PC-9 (cell line): Measurements from ENCODE around the gene PJA1. TPM values are rescaled to one million over a fixed set of nuclear protein-coding genes. Genes with fewer than 3 reads are reported as not detected.

Experiments used
- BruUV-seq: library from RNA; stranded (reverse); fragments of 400-500 nt; replicated peaks from 2 replicates; lab custom pipeline; 2021; lab: Mats Ljungman, UMichigan
- CTCF ChIA-PET: fragments of 300-600 bp; sonication (Branson Sonifier 250); formaldehyde crosslinking; loops from one replicate; lab custom pipeline; 2022; ENCODE audit warnings: antibody characterized with exemption; lab: Charles Lee
- POLR2A ChIA-PET: fragments of 300-600 bp; sonication (Branson Sonifier 250); formaldehyde crosslinking; loops from one replicate; lab custom pipeline; 2022; ENCODE audit warnings: antibody characterized with exemption; ENCODE audit not compliant: unreplicated experiment; lab: Charles Lee
- DNase-seq, 2 experiments: peaks; one replicate each; pipeline versions ENCODE4 v3.0.0 to v3.0.0-alpha.2; 2015 to 2022; ENCODE audit warnings: mixed read lengths in 1 of 2
- H2AFZ ChIP-seq: fragments of 200-600 bp; sonication (generic); 2 replicates; pipeline ENCODE4 v1.8.1; 2017; ENCODE audit warnings: antibody characterized with exemption
- H3F3A ChIP-seq: fragments of 200-600 bp; sonication (generic); 2 replicates; pipeline ENCODE4 v1.8.1; 2017; ENCODE audit warnings: antibody characterized with exemption, mild to moderate bottlenecking, low read depth; ENCODE audit not compliant: insufficient read depth
- H3K27ac ChIP-seq: fragments of 200-600 bp; sonication (generic); 2 replicates; pipeline ENCODE4 v1.6.1; 2016; ENCODE audit warnings: mixed run types
- H3K27me3 ChIP-seq: fragments of 200-600 bp; sonication (generic); 2 replicates; pipeline ENCODE4 v1.6.1; 2016; ENCODE audit warnings: low read depth, mixed run types; ENCODE audit not compliant: insufficient read depth
- H3K36me3 ChIP-seq: fragments of 200-600 bp; sonication (generic); 2 replicates; pipeline ENCODE4 v1.6.1; 2016; ENCODE audit warnings: low read depth, mixed run types
- H3K4me1 ChIP-seq: fragments of 200-600 bp; sonication (generic); replicated peaks from 2 replicates; pipeline ENCODE4 v1.6.1; 2016; ENCODE audit warnings: mixed run types; ENCODE audit not compliant: insufficient read depth
- H3K4me2 ChIP-seq: fragments of 200-600 bp; sonication (generic); 2 replicates; pipeline ENCODE4 v1.6.1; 2017; ENCODE audit warnings: mixed run types
- H3K4me3 ChIP-seq: fragments of 200-600 bp; sonication (generic); 2 replicates; pipeline ENCODE4 v1.6.1; 2016; ENCODE audit warnings: mixed run types
- H3K79me2 ChIP-seq: fragments of 200-600 bp; sonication (generic); 2 replicates; pipeline ENCODE4 v1.6.1; 2017; ENCODE audit warnings: low read depth, mixed run types
- H3K9me2 ChIP-seq: fragments of 200-600 bp; sonication (generic); 2 replicates; pipeline ENCODE4 v1.8.1; 2017; ENCODE audit warnings: mild to moderate bottlenecking; ENCODE audit not compliant: insufficient read depth
- H3K9me3 ChIP-seq: fragments of 200-600 bp; sonication (generic); 2 replicates; pipeline ENCODE4 v1.8.1; 2016; ENCODE audit warnings: low read depth; ENCODE audit not compliant: insufficient read depth
- H4K20me1 ChIP-seq: fragments of 200-600 bp; sonication (generic); 2 replicates; pipeline ENCODE4 v1.8.1; 2017; ENCODE audit not compliant: insufficient read depth
- CTCF ChIP-seq: fragments of 200-600 bp; sonication (generic); conservative IDR thresholded peaks from 2 replicates; pipeline ENCODE4 v1.6.1; 2017; ENCODE audit warnings: mixed run types, antibody characterized with exemption, mild to moderate bottlenecking, moderate library complexity
- EZH2 ChIP-seq: fragments of 200-600 bp; sonication (generic); IDR thresholded peaks from 2 replicates; pipeline ENCODE4 v1.8.0; 2017; ENCODE audit warnings: antibody characterized with exemption, low read depth
- intact Hi-C: fragments of 100-400 bp; cut with micrococcal nuclease; formaldehyde crosslinking; loops from one replicate; pipeline ENCODE4 v1.10.0; 2022; ENCODE audit not compliant: unreplicated experiment
- total RNA-seq: library from RNA; stranded (reverse); gene quantifications from 2 replicates; pipeline ENCODE4 v1.2.3, GENCODE V29; 2021

The PJA1 gene
- total RNA-seq, 1 experiment from 2014 or later = 27.7 TPM

- BruUV-seq = no TSS peak
- Histone ChIP-seq H3K27ac (no peak overlapping the region), H3K4me2 (no peak overlapping the region), H3K36me3 (no peaks in the 10 kb centered on the region), H3K4me1 (no peaks in the 10 kb centered on the region), H3K9me3 (no peaks in the 10 kb centered on the region), H3F3A (no peaks in the 10 kb centered on the region), H3K4me3 (no peak overlapping the region), H4K20me1 (no peaks in the 10 kb centered on the region), H3K9me2 (no peaks in the 10 kb centered on the region), H2AFZ (no peak overlapping the region), H3K79me2 (no peaks in the 10 kb centered on the region), H3K27me3 (no peaks in the 10 kb centered on the region)
- ChIA-PET CTCF (interaction anchor here (0.5 kb wide), 1 partner anchor 42 kb away, joined by 3 read pairs; no protein-coding TSS in a partner anchor), POLR2A (no interaction called here)
- no peak for DNase-seq
- intact Hi-C loops = no loop called here
- no peak for TF ChIP-seq EZH2
- no peak for TF ChIP-seq CTCF
Observed at GRCh38 chrX:69195192-69195591, 29.9 kb upstream of the PJA1 start.

GRCh38 chrX:69192603-69193002, 27.4 kb upstream of the PJA1 start:
- no TSS peak for BruUV-seq
- H3K36me3 ChIP-seq = no peaks in the 10 kb centered on the region
- H3K27me3 ChIP-seq = no peaks in the 10 kb centered on the region
- TF ChIP-seq EZH2 (no peak), CTCF (no peak)
- H3K27ac ChIP-seq = no peak overlapping the region
- no peak overlapping the region for H2AFZ ChIP-seq
- H3K9me2 ChIP-seq = no peaks in the 10 kb centered on the region
- CTCF ChIA-PET = no interaction called here
- POLR2A ChIA-PET = no interaction called here
- H3K79me2 ChIP-seq = no peaks in the 10 kb centered on the region
- H3K4me1 ChIP-seq = no peaks in the 10 kb centered on the region
- intact Hi-C loops = no loop called here
- H3F3A ChIP-seq = no peaks in the 10 kb centered on the region
- H3K4me2 ChIP-seq = no peak overlapping the region
- no peak for DNase-seq
- H3K9me3 ChIP-seq = no peaks in the 10 kb centered on the region
- H4K20me1 ChIP-seq = no peaks in the 10 kb centered on the region
- H3K4me3 ChIP-seq = no peak overlapping the region

- no peaks in the 10 kb centered on the region for H3K79me2 ChIP-seq
- no peak overlapping the region for H3K4me3 ChIP-seq
- H3K27me3 ChIP-seq = no peaks in the 10 kb centered on the region
- no peaks in the 10 kb centered on the region for H3K36me3 ChIP-seq
- TF ChIP-seq EZH2 (no peak), CTCF (no peak)
- no peaks in the 10 kb centered on the region for H3F3A ChIP-seq
- H3K9me2 ChIP-seq = no peaks in the 10 kb centered on the region
- no peak overlapping the region for H2AFZ ChIP-seq
- no peaks in the 10 kb centered on the region for H3K4me1 ChIP-seq
- no peaks in the 10 kb centered on the region for H4K20me1 ChIP-seq
- H3K27ac ChIP-seq = no peak overlapping the region
- no TSS peak for BruUV-seq
- ChIA-PET POLR2A (no interaction called here), CTCF (no interaction called here)
- no peaks in the 10 kb centered on the region for H3K9me3 ChIP-seq
- DNase-seq = no peak
- intact Hi-C loops = no loop called here
- H3K4me2 ChIP-seq = no peak overlapping the region
Observed at GRCh38 chrX:69189576-69190371, 24.5 kb upstream of the PJA1 start.
